T-helper 1 cell treated with Interleukin-12 subunit alpha and Interleukin-12 subunit beta and Interleukin-4 antibody, amounts not matched to agents 30 ng/mL and 1 ng/mL, for 36 hours (primary cell): ENCODE results near the gene ARHGEF2. TPM values are rescaled to one million over a fixed set of nuclear protein-coding genes. Genes with fewer than 3 reads are reported as not detected.

Experiments used
- intact Hi-C: fragments of 100-400 bp; cut with micrococcal nuclease; formaldehyde crosslinking; loops from one replicate; pipeline ENCODE4 v1.15.1; 2024
- total RNA-seq: library from RNA; stranded (reverse); gene quantifications from 2 replicates; pipeline ENCODE4 v1.2.3, GENCODE V29; 2022

Gene ARHGEF2
- total RNA-seq, 1 donor from 2014 or later = 188 TPM

DNA sequence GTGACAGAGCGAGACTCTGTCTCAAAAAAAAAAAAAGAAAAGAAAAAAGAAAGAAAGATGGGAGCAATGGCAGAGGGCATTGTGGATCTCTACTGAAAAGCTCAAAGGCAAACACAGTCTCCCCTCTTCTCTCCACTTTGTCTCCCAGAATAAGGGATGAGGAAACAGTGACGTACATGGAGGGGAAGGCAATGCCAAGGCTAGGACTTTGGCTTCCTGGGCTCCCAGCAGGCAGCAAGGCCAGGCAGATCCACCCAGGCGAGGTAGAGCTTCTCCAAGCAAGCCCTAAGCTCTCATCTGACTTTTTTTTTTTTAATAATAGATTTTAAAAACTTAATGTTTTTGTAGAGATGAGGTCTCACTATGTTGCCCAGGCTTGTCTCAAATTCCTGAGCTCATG, 4.6 kb downstream of the ARHGEF2 start:
- intact Hi-C loops = loop anchor here (2.0 kb wide), 1 partner anchor 15 kb away; no protein-coding TSS in a partner anchor

- intact Hi-C loops = loop anchor here (1.0 kb wide), 1 partner anchor 7 kb away; no protein-coding TSS in a partner anchor
Observed at GRCh38 chr1:155971910-155972809, 6.2 kb downstream of the ARHGEF2 start.

- intact Hi-C loops = loop anchor here (1.0 kb wide), 1 partner anchor 9 kb away; no protein-coding TSS in a partner anchor
Observed at GRCh38 chr1:155970531-155971167, 7.7 kb downstream of the ARHGEF2 start.

DNA sequence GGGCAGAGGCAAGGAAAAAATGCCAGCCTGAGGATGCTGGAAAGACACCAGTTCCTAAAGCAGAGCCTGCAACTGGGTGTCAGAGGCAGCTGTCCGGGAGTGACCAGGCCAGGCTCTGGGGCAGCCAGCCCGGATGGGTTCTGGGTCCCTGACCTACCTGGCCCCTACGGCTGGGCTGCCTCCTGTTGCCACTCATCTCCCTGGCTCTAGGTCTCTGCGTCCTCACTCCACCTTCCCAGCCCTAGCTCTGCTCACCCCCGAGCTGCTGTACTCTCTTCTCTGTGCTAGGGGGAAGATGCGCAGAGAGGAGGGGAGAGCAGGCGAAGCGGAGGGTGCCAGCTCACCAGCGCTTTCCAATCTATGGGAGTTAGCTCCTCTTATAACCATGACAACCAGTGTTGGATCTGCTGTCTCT, 9.0 kb downstream of the ARHGEF2 start:
- intact Hi-C loops = no loop called here

DNA sequence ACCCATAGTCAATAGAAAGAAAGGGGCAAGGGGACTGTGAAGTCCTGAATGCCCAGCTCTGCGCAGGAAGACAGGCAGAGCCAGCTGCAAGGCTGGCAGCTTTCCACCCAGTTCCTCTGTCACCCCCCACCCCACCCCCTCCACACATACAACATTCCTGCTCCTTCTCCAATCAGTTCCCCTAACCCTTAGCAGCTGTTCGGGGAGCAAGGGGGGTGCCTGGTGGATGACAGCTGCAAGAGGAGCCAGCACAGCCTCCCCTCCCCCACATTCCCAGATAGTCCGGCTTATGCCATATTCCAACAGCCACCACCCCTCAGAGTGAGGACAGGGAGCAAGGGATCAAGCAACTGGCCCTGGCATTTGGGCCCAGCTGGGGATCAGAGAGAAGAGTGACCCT, 9.7 kb downstream of the ARHGEF2 start:
- intact Hi-C loops = no loop called here

DNA sequence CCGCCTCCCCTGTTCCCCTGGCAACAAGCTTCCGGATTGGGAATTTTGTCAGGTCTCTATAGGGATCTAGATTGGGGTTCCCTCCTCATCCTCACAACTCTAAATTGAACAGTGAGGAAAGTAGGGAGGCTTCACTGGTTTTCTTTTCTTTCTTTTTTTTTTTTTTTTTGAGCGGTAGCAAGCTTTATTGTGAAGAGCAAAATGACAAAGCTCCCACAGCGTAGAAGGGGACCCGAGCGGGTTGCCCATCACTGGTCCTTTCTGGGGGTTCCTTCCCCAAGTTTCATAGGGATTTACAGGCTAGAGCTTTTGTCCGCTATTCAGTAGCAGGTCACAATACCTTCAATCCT, 10.3 kb downstream of the ARHGEF2 start:
- intact Hi-C loops = no loop called here

DNA sequence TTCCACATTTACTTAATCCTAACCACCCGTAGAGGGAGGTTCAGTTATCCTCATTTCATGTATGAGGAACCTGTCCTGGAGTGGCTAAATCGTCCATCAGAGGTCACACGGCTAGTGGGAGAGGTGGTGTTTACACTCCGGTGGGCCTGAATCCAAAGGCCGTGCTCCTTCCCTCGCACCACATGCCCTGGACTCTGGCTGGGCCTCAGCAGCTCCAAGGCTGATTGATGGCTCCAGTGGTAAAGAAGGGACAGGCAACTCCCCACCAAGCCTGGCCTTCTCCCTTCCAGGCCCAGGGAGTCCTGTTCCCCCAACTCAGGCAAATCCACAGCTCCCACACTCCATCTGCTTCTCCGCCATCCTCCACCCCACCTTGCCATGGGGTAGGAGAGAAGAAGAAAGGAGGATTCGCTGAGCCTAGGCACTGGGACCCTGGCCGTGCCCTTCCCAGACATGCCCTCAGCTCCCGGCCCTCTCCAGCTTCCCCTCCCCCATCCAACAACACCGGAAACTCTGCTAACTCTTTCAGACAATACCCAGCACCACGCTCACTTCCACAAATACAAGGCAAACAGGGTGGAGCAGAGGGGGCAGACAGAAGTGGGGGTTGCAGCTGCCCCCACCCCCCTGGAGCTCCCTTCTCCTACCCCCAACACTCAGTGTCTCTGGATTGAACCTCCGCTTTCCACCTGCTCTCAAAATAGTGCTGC, 10.9 kb downstream of the ARHGEF2 start:
- intact Hi-C loops = loop anchor here (1.0 to 2.0 kb wide), 2 partner anchors 8 to 21 kb away; no protein-coding TSS in a partner anchor

GRCh38 chr1:155966750-155967149, 11.6 kb downstream of the ARHGEF2 start:
- intact Hi-C loops = loop anchor here (1.0 to 2.0 kb wide), 2 partner anchors 9 to 20 kb away; no protein-coding TSS in a partner anchor

DNA sequence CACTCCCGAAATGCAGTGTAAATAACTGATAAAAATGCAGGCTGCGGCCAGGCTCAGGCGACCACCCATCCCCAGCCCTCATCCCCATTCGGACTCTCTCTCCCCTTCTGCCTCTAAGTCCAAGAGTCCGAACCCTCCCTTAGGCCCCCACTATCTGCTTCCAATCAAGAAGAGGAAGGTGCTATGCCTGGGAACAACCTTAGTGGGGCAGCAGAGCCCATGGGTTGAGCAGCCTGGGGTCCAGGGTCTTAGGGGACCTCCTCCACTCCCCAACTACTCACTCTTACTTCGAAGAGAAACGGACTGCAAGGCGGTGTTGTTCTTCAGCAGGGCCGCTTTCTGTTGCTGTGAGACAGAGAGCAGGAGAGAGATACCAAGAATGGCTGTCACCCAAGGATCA, 12.2 kb downstream of the ARHGEF2 start:
- intact Hi-C loops = loop anchor here (2.0 kb wide), 1 partner anchor 19 kb away; no protein-coding TSS in a partner anchor

GRCh38 chr1:155964193-155964592, 14.2 kb downstream of the ARHGEF2 start:
- intact Hi-C loops = no loop called here

- intact Hi-C loops = no loop called here
Observed at GRCh38 chr1:155962599-155963211, 15.6 kb downstream of the ARHGEF2 start.

DNA sequence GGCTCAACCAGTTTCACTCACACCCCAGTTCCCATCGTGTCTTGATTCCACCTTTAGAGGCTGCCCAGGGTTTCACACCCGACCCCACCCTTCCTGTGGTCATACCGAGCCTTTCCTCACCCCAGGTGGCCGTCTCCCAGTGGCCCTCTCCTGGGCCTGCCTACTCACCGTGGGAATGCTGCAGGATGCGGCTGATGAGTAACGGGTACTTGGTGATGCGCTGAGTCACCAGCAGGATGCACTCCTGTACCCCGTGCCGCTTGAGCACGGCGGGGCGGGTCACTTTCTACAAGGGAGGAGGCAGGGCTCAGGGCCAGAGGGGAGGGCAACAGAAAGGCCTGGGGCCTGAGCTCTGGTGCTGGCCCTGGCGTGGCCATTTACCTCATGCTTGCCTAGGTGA, 16.4 kb downstream of the ARHGEF2 start:
- intact Hi-C loops = no loop called here

DNA sequence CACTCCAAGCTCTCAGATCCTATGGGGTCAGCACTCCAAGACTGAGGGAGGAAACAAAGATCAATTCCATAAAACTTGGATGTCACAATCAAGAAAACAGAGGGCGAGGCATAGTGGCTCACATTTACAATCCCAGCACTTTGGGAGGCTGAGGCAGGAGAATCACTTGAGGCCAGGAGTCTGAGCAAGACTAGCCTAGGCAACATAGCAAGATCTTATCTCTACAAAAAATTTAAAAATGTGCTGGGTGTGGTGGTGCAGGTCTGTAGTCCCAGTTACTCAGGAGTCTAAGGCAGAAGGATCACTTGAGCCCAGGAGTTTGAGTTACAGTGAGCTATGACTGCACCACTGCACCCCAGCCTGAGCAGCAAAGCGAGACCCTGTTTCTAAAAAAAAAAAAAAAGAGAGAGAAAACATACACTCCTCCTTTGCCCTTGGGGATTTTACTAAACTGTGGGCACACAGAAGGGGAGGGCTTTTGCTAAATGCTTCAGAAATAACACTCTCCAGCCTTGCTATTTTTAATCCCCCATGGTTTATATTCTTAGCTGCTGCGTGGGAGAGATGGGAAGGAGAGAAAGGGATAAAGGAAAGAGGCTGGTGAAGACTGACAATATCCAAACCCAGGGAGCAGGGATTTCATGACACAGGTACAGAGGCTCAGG, 18.1 kb downstream of the ARHGEF2 start:
- intact Hi-C loops = no loop called here

GRCh38 chr1:155957411-155957915, 20.9 kb downstream of the ARHGEF2 start:
- intact Hi-C loops = no loop called here

- intact Hi-C loops = no loop called here
Observed at GRCh38 chr1:155954645-155955044, 23.7 kb downstream of the ARHGEF2 start.

GRCh38 chr1:155952505-155952890, 25.8 kb downstream of the ARHGEF2 start:
- intact Hi-C loops = no loop called here

DNA sequence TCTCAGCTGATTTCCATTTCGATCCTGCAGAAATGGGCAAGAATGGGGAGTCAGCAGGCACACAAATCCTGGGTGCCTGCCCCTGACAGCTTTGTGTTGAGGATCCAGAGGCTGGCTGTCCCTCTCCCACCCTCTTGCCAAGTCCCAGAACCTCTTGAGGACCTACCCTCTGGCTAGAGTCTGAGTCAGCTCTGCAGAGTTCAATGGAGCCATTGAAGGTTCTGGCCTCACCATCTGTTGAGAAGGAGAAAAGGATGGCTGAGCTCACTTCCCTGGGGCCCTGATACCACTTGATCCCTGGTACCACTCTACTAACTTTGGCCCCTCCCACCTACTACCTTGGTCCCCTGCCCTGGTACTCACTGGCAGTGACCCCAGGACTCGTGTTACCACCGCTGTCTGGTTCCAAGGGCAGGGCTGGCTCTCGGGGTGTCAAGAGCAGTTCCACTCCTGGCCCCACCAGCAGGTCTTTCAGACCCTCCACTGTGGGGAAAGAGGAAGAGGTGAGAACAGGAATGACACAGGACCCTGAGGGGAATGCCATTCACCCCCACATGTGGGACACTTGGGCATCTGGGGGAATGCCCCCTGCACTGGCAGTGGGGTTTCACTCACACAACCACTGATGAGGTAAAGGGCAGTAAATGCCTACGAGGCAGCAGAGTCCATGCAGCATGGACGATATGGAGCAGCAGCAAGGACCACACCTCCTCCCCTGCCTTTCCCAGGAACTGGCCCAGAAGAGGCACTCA, 26.4 kb downstream of the ARHGEF2 start:
- intact Hi-C loops = no loop called here

GRCh38 chr1:155950829-155951228, 27.5 kb downstream of the ARHGEF2 start:
- intact Hi-C loops = no loop called here

- intact Hi-C loops = loop anchor here (2.0 kb wide), 1 partner anchor 19 kb away; no protein-coding TSS in a partner anchor
Observed at GRCh38 chr1:155947741-155948140, 30.6 kb downstream of the ARHGEF2 start.

DNA sequence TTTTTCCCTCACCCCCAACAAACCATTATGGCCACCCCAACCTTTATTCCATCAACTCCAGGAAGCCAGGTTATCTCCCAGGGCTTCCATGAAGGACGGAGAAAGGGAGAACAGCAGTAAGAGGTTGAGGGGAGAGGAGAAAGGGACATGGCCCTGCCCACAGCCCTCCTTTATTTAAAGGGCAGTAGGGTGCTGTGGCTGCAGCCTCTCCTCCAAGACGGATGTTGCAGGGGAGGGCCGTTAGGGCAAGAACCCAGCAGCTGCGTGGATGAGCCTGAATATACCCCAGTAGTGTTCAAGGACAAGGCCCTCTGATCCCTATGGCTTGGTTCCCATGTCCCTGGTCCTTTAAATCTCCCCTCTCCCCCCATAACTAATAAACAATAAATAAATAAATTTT, 31.1 kb downstream of the ARHGEF2 start:
- intact Hi-C loops = loop anchor here (2.0 kb wide), 1 partner anchor 20 kb away; no protein-coding TSS in a partner anchor
